ENCODE results near the gene XRCC1. TPM values are rescaled to one million over a fixed set of nuclear protein-coding genes. Genes with fewer than 3 reads are reported as not detected.
"Not testable (repeated sequence)": the region's sequence is repeated elsewhere in the genome, so short reads cannot be mapped to it uniquely, and the experiment has no call there.

Gene XRCC1
- total and polyA plus RNA-seq, 9 donors, result 16.8 to 39.9 (median 28.4) TPM

DNA sequence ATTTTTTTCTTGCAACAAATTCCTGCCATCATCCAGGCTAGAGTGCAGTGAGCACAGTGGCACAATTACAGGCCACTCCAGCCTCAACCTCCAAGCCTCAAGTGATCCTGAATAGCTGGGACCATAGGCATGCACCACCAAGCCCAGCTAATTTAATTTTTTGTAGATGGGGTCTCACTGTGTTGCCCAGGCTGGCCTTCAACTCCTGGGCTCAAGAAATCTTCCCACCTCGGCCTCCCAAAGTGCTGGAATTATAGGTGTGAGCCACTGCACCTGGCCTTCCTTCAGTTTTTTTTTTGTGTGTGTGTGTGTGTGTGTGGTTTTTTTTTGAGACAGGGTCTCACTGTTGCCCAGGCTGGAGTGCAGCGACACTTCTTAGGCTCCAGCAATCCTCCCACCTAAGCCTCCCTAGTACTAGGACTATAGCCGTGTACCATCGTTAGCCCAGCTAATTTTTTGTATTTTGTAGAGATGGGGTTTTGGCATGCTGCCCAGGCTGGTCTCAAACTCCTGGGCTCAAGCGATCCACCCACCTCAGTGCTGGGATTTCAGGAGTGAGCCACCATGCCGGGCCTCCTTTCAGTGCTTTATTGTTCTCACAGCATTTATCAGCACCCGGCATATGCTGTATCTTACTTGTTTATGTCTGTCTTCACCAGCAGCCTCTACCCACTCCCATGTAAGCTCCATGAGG is 30.7 kb upstream of the XRCC1 start:
- intact Hi-C loops (cut with DNase I), result loop anchor here in 1 of 4 donors (10.0 kb wide), 1 partner anchor 49 kb away; no protein-coding TSS in a partner anchor
- H3K4me1 ChIP-seq (ENCODE audit: insufficient read depth), result no peaks in the 10 kb centered on the region
- no peaks in the 10 kb centered on the region for H3K9me3 ChIP-seq
- H3K27ac ChIP-seq, result no peak overlapping the region
- H3K27me3 ChIP-seq, result no peaks in the 10 kb centered on the region
- no peak for TF ChIP-seq POLR2A (IDR thresholded peaks at IDR 0.05)
- no peak for TF ChIP-seq EP300 (IDR thresholded peaks at IDR 0.05)
- TF ChIP-seq, protein P1, sequence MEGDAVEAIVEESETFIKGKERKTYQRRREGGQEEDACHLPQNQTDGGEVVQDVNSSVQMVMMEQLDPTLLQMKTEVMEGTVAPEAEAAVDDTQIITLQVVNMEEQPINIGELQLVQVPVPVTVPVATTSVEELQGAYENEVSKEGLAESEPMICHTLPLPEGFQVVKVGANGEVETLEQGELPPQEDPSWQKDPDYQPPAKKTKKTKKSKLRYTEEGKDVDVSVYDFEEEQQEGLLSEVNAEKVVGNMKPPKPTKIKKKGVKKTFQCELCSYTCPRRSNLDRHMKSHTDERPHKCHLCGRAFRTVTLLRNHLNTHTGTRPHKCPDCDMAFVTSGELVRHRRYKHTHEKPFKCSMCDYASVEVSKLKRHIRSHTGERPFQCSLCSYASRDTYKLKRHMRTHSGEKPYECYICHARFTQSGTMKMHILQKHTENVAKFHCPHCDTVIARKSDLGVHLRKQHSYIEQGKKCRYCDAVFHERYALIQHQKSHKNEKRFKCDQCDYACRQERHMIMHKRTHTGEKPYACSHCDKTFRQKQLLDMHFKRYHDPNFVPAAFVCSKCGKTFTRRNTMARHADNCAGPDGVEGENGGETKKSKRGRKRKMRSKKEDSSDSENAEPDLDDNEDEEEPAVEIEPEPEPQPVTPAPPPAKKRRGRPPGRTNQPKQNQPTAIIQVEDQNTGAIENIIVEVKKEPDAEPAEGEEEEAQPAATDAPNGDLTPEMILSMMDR (IDR thresholded peaks at IDR 0.05), result no peak
- 52 to 63% (median 60%) methylated on average over 7 of the region's 7 CpGs for WGBS, 3 donors
- no peaks in the 10 kb centered on the region for H3K36me3 ChIP-seq
- no peak for DNase-seq
- H3K4me3 ChIP-seq, result no peak overlapping the region

DNA sequence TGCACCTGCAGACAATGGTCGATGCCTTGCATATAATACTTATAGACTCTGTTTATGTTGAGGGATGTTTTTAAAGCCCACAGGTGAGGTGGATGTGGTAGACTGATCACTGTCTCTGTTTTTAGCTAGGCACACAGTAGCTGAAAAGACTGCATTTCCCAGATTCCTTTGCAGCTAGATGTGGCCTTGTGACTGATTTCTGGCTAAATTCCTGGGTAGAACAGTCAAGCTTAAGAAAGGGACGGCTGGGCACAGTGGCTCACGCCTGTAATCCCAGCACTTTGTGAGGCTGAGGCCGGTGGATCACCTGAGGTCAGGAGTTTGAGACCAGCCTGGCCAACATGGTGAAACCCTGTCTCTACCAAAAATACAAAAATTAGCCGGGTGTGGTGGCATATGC is 25.0 kb upstream of the XRCC1 start:
- not testable (repeated sequence) for H3K9me3 ChIP-seq; H3K27me3 ChIP-seq; H3K4me3 ChIP-seq; H3K27ac ChIP-seq; DNase-seq; H3K36me3 ChIP-seq; H3K4me1 ChIP-seq (ENCODE audit: insufficient read depth)
- WGBS, 3 donors, result 71 to 78% (median 72%) methylated on average over 5 of the region's 5 CpGs
- intact Hi-C loops (cut with DNase I), result loop anchor here in 1 of 4 donors (10.0 kb wide), 1 partner anchor 54 kb away; no protein-coding TSS in a partner anchor

DNA sequence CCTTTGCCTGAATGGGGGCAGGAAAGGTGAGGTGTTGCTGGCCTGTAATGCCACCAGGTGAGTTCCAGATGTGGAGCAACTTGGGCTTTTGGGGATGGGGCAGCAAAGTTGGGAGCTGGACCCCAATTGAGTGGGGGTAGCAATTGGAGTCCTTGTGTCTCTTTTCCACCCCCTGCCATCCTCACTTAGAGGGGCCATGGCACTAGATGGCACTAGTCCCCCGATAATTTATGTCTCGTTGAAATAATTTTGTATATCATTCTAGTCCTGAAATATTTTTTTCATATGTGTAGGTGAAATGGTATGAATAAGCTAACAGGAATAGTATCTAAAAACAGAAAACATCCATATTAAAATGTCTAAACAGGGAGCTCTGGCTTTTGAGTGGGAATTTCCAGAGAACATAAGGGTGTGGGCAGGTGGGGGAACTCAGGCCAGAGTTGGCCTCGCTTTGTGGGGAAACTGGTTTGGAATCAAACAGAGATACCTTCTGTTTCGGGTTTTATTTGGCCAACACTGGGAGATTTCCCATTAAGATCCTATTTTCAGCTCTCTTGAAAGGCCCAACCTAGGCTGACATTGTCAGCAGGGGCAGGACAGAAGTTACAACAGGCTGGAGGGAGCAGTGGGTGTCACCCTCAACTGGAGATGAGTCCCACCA is 24.4 kb upstream of the XRCC1 start:
- Histone ChIP-seq H3K4me1 (ENCODE audit: insufficient read depth) (peaks cover 8% of the 10 kb centered on the region), H3K27ac (no peak overlapping the region), H3K27me3 (no peaks in the 10 kb centered on the region), H3K4me3 (no peak overlapping the region), H3K36me3 (no peaks in the 10 kb centered on the region), H3K9me3 (no peaks in the 10 kb centered on the region)
- intact Hi-C loops (cut with DNase I), result loop anchor here in 2 of 4 donors (5.0 to 10.0 kb wide), 2 partner anchors 55 to 67 kb away; partner anchors contain the start of gene ZNF575 (in 1 of the 2)
- TF ChIP-seq, protein P1 (IDR thresholded peaks at IDR 0.05), result no peak
- TF ChIP-seq EP300 (IDR thresholded peaks at IDR 0.05), result no peak
- no peak for TF ChIP-seq POLR2A (IDR thresholded peaks at IDR 0.05)
- DNase-seq, result no peak
- 78 to 82% (median 78%) methylated on average over 4 of the region's 4 CpGs for WGBS, 3 donors

DNA sequence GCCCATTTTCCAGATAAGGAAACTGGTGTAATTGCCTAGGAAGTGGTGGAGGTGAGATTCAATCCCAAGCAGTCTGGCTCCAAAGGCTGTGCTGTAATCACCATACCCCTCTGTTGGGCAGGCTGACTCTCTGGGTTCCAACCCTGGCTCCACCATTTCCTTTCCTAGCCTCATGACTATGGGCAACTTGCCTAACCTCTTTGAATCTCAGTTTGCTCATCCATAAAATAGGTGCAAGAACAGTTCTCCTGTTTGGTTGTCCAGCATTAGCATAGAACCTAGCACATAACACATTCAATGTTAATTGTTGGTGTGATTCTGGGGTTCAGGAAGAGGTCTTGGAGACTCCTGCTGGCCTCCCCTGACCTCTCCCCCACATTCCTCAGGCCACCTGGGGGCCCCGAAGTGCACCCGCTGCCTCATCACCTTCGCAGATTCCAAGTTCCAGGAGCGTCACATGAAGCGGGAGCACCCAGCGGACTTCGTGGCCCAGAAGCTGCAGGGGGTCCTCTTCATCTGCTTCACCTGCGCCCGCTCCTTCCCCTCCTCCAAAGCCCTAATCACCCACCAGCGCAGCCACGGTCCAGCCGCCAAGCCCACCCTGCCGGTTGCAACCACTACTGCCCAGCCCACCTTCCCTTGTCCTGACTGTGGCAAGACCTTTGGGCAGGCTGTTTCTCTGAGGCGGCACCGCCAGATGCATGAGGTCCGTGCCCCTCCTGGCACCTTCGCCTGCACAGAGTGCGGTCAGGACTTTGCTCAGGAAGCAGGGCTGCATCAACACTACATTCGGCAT is 23.3 kb upstream of the XRCC1 start:
- intact Hi-C loops (cut with DNase I), result loop anchor here in 1 of 4 donors (5.0 kb wide), 1 partner anchor 66 kb away; the partner anchor contains the start of gene ZNF575
- H3K36me3 ChIP-seq, result no peaks in the 10 kb centered on the region
- H3K27me3 ChIP-seq, result no peaks in the 10 kb centered on the region
- no peaks in the 10 kb centered on the region for H3K9me3 ChIP-seq
- no peak overlapping the region for H3K4me3 ChIP-seq
- H3K4me1 ChIP-seq (ENCODE audit: insufficient read depth), result peaks cover 10% of the 10 kb centered on the region
- no peak for DNase-seq
- no peak for TF ChIP-seq EP300 (IDR thresholded peaks at IDR 0.05)
- no peak for TF ChIP-seq POLR2A (IDR thresholded peaks at IDR 0.05)
- TF ChIP-seq, protein P1 (IDR thresholded peaks at IDR 0.05), result no peak
- 82 to 86% (median 84%) methylated on average over 19 of the region's 19 CpGs for WGBS, 3 donors
- H3K27ac ChIP-seq, result no peak overlapping the region
